Measurements from ENCODE around the gene NEU2.

DNA sequence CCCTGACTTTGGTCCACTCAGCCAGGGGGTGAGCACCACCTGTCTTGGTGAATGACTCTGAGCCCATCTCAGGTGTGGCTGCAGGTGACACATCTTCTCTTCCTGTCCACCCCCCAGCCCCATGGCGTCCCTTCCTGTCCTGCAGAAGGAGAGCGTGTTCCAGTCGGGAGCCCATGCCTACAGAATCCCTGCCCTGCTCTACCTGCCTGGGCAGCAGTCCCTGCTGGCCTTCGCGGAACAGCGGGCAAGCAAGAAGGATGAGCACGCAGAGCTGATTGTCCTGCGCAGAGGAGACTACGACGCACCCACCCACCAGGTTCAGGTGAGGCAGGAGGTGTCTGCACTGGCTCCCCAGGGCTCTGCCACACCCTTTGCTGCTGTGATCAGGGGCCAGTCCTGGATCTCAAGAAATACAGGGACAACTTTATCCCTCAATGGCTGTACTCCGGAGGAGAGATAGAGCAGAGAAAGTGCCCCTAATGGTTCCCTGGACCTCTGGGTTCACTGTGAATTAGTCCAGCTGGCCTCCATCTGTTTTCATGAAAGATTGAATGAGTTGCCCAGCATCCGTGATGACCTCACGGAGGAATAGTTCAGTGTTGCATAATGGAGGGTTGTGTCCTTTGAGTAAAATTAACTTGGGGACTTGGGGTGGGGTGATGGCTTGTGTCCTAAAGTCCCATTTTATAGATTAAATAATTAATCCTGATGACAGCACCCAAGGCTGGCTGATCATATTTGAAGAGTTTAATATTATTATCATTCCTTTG, at the start of gene NEU2:
- TF ChIP-seq, protein P1, sequence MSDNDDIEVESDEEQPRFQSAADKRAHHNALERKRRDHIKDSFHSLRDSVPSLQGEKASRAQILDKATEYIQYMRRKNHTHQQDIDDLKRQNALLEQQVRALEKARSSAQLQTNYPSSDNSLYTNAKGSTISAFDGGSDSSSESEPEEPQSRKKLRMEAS (IDR thresholded peaks at IDR 0.05), result no peak
- TF ChIP-seq, protein P2, sequence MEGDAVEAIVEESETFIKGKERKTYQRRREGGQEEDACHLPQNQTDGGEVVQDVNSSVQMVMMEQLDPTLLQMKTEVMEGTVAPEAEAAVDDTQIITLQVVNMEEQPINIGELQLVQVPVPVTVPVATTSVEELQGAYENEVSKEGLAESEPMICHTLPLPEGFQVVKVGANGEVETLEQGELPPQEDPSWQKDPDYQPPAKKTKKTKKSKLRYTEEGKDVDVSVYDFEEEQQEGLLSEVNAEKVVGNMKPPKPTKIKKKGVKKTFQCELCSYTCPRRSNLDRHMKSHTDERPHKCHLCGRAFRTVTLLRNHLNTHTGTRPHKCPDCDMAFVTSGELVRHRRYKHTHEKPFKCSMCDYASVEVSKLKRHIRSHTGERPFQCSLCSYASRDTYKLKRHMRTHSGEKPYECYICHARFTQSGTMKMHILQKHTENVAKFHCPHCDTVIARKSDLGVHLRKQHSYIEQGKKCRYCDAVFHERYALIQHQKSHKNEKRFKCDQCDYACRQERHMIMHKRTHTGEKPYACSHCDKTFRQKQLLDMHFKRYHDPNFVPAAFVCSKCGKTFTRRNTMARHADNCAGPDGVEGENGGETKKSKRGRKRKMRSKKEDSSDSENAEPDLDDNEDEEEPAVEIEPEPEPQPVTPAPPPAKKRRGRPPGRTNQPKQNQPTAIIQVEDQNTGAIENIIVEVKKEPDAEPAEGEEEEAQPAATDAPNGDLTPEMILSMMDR (IDR thresholded peaks at IDR 0.05; ENCODE audit: low read depth, low read length, missing input control), result no peak
- TF ChIP-seq, protein P3, sequence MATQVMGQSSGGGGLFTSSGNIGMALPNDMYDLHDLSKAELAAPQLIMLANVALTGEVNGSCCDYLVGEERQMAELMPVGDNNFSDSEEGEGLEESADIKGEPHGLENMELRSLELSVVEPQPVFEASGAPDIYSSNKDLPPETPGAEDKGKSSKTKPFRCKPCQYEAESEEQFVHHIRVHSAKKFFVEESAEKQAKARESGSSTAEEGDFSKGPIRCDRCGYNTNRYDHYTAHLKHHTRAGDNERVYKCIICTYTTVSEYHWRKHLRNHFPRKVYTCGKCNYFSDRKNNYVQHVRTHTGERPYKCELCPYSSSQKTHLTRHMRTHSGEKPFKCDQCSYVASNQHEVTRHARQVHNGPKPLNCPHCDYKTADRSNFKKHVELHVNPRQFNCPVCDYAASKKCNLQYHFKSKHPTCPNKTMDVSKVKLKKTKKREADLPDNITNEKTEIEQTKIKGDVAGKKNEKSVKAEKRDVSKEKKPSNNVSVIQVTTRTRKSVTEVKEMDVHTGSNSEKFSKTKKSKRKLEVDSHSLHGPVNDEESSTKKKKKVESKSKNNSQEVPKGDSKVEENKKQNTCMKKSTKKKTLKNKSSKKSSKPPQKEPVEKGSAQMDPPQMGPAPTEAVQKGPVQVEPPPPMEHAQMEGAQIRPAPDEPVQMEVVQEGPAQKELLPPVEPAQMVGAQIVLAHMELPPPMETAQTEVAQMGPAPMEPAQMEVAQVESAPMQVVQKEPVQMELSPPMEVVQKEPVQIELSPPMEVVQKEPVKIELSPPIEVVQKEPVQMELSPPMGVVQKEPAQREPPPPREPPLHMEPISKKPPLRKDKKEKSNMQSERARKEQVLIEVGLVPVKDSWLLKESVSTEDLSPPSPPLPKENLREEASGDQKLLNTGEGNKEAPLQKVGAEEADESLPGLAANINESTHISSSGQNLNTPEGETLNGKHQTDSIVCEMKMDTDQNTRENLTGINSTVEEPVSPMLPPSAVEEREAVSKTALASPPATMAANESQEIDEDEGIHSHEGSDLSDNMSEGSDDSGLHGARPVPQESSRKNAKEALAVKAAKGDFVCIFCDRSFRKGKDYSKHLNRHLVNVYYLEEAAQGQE (IDR thresholded peaks at IDR 0.05), result no peak
- TF ChIP-seq FOXA1 (IDR thresholded peaks at IDR 0.05) (no peak), RAD21 (IDR thresholded peaks at IDR 0.05) (no peak), JUND (IDR thresholded peaks at IDR 0.05) (no peak), TAF1 (conservative IDR thresholded peaks at IDR 0.05) (no peak), SP1 (IDR thresholded peaks at IDR 0.05) (no peak), NR2F2 (IDR thresholded peaks at IDR 0.05) (no peak), GABPA (IDR thresholded peaks at IDR 0.05 in 1 of 2, conservative IDR thresholded peaks at IDR 0.05 in 1 of 2) (no peak), YY1 (IDR thresholded peaks at IDR 0.05) (no peak)
- TF ChIP-seq, protein P4, sequence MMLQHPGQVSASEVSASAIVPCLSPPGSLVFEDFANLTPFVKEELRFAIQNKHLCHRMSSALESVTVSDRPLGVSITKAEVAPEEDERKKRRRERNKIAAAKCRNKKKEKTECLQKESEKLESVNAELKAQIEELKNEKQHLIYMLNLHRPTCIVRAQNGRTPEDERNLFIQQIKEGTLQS (IDR thresholded peaks at IDR 0.05), result no peak
